GM19324 (cell line): ENCODE data around the gene TRAPPC3.
A peak's percentile ranks its signal among the peaks of the same experiment; 100 is the strongest.

Experiments used
- ATAC-seq: cut with Tn5 transposase; IDR thresholded peaks from one replicate; pipeline ENCODE4 v1.9.1; 2021; ENCODE audit warnings: mild to moderate bottlenecking, moderate library complexity; ENCODE audit not compliant: unreplicated experiment, low FRiP score

Gene TRAPPC3

DNA sequence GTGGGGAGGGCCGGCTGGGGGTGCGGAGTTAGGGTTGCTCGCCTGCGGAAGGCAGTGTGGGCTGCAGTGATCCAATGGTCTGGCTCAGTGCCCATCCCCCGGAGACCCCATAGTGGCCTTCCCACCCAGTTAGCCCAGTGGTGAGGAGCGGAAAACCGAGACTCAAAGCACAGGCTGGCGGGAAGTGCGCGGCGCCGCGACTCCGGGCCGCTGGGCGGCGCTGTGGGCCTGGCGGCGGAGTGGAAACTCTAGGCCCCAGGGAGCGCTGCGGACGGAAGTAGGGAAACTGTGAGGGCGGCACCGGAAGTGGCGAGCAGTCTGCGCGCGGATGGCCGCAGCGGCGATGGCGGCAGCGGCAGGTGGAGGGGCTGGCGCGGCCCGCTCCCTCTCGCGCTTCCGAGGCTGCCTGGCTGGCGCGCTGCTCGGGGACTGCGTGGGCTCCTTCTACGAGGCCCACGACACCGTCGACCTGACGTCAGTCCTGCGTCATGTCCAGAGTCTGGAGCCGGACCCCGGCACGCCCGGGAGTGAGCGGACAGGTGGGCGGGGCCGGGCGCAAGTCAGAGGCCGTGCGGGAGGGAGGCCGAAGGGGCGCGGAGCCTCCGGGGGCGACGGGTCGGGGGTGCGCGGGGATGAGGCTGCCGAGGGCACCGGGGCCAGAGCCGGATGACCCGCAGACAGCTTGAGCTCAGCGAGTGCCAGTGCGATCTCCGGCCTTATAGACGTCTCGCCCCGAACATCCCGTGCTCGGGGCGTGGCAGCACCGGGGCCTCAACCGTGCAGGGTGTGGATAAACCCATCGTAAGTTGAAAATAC is 60.5 kb downstream of the TRAPPC3 start, which contains the start of gene ADPRS:
TSS of gene ADPRS (plus strand) at position 316 of the 816 bp plus-strand sequence. CDS start at position 329, 13 bp downstream.
- ATAC-seq: peak; percentile 85

DNA sequence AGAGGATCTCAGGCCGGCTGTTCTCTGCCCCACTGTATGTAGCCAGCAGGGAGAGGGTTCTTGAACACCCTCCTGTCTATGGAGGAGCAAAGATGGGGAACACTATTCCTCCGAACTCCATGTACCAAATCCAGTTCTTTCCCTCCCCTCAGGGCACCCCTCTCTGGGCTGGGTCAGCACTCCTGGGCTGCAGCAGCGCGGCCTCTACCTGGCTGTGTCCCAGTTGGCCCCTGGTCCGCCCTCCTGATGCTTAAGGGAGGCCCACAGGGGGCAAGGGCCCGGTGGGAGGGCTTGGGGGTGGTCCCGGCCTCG is 61.1 kb downstream of the TRAPPC3 start:
- no peak for ATAC-seq

DNA sequence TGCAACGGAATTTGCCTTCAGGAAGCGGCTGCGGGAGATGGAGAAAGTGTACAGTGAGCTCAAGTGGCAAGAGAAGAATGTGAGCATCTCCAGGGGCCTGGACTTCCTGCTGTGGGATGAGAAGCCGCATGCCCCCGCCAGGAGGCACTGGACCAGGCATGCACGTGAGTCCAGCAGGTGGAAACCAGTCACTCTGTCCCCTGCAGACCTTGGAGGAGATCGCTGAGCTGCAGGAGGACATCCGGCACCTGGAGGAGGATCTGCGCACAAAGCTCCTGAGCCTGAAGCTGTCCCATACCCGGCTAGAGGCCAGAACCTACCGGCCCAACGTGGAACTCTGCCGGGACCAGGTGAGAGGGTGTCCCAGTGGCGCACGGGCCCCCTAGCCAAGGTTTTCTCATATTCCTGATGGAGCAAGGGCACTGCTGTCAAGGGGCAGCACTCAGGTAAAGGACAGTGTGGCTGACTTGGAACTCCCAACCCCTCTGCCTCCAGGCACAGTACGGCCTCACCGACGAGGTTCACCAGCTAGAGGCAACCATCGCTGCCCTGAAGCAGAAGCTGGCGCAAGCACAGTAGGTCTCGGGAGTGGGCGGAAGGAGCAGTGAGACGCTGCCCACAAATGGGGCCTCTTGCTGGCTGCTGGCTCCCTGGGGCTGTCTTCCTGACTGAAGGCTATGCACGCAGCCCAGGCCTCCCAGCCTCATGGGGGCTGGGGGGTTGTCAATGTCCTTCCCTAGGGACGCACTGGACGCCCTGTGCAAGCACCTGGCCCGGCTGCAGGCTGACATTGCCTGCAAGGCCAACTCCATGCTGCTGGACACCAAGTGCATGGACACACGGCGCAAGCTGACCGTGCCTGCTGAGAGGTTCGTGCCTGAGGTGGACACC is 61.8 kb downstream of the TRAPPC3 start:
- no peak for ATAC-seq
